Measurements from ENCODE around the gene CLECL1.

- TF ChIP-seq EP300 (IDR thresholded peaks at IDR 0.05) (no peak), CTCF (IDR thresholded peaks at IDR 0.05) (no peak)
Measured at GRCh38 chr12:9673404-9674225, 59.3 kb downstream of the CLECL1 start.
